Measurements from ENCODE around the gene PCAT7. TPM values are rescaled to one million over a fixed set of nuclear protein-coding genes. Genes with fewer than 3 reads are reported as not detected.
A peak's percentile ranks its signal among the peaks of the same experiment; 100 is the strongest.
"Not testable (repeated sequence)": the region's sequence is repeated elsewhere in the genome, so short reads cannot be mapped to it uniquely, and the experiment has no call there.

Gene PCAT7
- total RNA-seq, 2 donors from 2014 or later = not detected

- no peaks in the 10 kb centered on the region for H3K36me3 Mint-ChIP-seq
- H3K9me3 Mint-ChIP-seq = no peaks in the 10 kb centered on the region
- H3K27ac Mint-ChIP-seq = no peak overlapping the region
- ATAC-seq (no peak), DNase-seq (ENCODE audit: low spot score in 2 of 2) (no peak)
Measured at GRCh38 chr9:94588681-94589080, 33.8 kb downstream of the PCAT7 start.

- not testable (repeated sequence) for DNase-seq (ENCODE audit: low spot score in 2 of 2); H3K9me3 Mint-ChIP-seq; H3K27ac Mint-ChIP-seq; H3K36me3 Mint-ChIP-seq; ATAC-seq
Measured at GRCh38 chr9:94591046-94591545, 36.2 kb downstream of the PCAT7 start.

GRCh38 chr9:94591876-94592275, 37.0 kb downstream of the PCAT7 start:
- Mint-ChIP-seq H3K9me3 (no peaks in the 10 kb centered on the region), H3K27ac (no peak overlapping the region)
- no peak for ATAC-seq

GRCh38 chr9:94592683-94593082, 37.8 kb downstream of the PCAT7 start:
- not testable (repeated sequence) for ATAC-seq; H3K36me3 Mint-ChIP-seq; DNase-seq (ENCODE audit: low spot score in 2 of 2); H3K27ac Mint-ChIP-seq; H3K9me3 Mint-ChIP-seq

More at GRCh38 chr9:94591876-94592275, 37.0 kb downstream of the PCAT7 start:
- DNase-seq (ENCODE audit: low spot score in 2 of 2) = no peak
- no peaks in the 10 kb centered on the region for H3K36me3 Mint-ChIP-seq

GRCh38 chr9:94593459-94594345, 38.8 kb downstream of the PCAT7 start, which contains the start of gene FBP2:
FBP2 (minus strand) TSS chr9:94593824; CDS start chr9:94593726, 98 bp downstream.
- ATAC-seq (no peak), DNase-seq (ENCODE audit: low spot score in 2 of 2) (peak in 1 of 2 donors; percentile 42)
- H3K36me3 Mint-ChIP-seq = no peaks in the 10 kb centered on the region
- H3K9me3 Mint-ChIP-seq = no peaks in the 10 kb centered on the region
- no peak within 1 kb of the TSS for H3K27ac Mint-ChIP-seq

GRCh38 chr9:94599102-94599501, 44.2 kb downstream of the PCAT7 start:
- H3K36me3 Mint-ChIP-seq = no peaks in the 10 kb centered on the region
- peak in 1 of 2 donors; percentile 26 for DNase-seq (ENCODE audit: low spot score in 2 of 2)
- no peak overlapping the region for H3K27ac Mint-ChIP-seq
- ATAC-seq = no peak
- no peaks in the 10 kb centered on the region for H3K9me3 Mint-ChIP-seq

- DNase-seq (ENCODE audit: low spot score in 2 of 2) (peak in 1 of 2 donors; percentile 38), ATAC-seq (no peak)
- Mint-ChIP-seq H3K36me3 (no peaks in the 10 kb centered on the region), H3K27ac (no peak overlapping the region), H3K9me3 (no peaks in the 10 kb centered on the region)
Measured at GRCh38 chr9:94600258-94600657, 45.4 kb downstream of the PCAT7 start.

- DNase-seq (ENCODE audit: low spot score in 2 of 2) (peak in 1 of 2 donors; percentile 14), ATAC-seq (no peak)
- H3K36me3 Mint-ChIP-seq = no peaks in the 10 kb centered on the region
- no peak overlapping the region for H3K27ac Mint-ChIP-seq
- H3K9me3 Mint-ChIP-seq = no peaks in the 10 kb centered on the region
Measured at GRCh38 chr9:94600715-94601114, 45.8 kb downstream of the PCAT7 start.

GRCh38 chr9:94602666-94603065, 47.8 kb downstream of the PCAT7 start:
- no peak for DNase-seq (ENCODE audit: low spot score in 2 of 2)
- no peak for ATAC-seq
- Mint-ChIP-seq H3K36me3 (no peaks in the 10 kb centered on the region), H3K27ac (no peak overlapping the region), H3K9me3 (no peaks in the 10 kb centered on the region)

GRCh38 chr9:94603259-94604160, 48.6 kb downstream of the PCAT7 start:
- Mint-ChIP-seq H3K36me3 (no peaks in the 10 kb centered on the region), H3K9me3 (no peaks in the 10 kb centered on the region), H3K27ac (no peak overlapping the region)
- ATAC-seq (peak; percentile 83 to 84), DNase-seq (ENCODE audit: low spot score in 2 of 2) (peak; percentile 65 to 79)

GRCh38 chr9:94606646-94607422, 52.0 kb downstream of the PCAT7 start:
- Mint-ChIP-seq H3K9me3 (no peaks in the 10 kb centered on the region), H3K27ac (no peak overlapping the region), H3K36me3 (no peaks in the 10 kb centered on the region)
- ATAC-seq (no peak), DNase-seq (ENCODE audit: low spot score in 2 of 2) (no peak)

GRCh38 chr9:94607423-94607691, 52.5 kb downstream of the PCAT7 start:
- no peak for ATAC-seq
- Mint-ChIP-seq H3K9me3 (no peaks in the 10 kb centered on the region), H3K36me3 (no peaks in the 10 kb centered on the region), H3K27ac (no peak overlapping the region)
- no peak for DNase-seq (ENCODE audit: low spot score in 2 of 2)

GRCh38 chr9:94610181-94610606, 55.3 kb downstream of the PCAT7 start:
- Mint-ChIP-seq H3K27ac (no peak overlapping the region), H3K36me3 (no peaks in the 10 kb centered on the region), H3K9me3 (no peaks in the 10 kb centered on the region)
- DNase-seq (ENCODE audit: low spot score in 2 of 2) (no peak), ATAC-seq (no peak)

- Mint-ChIP-seq H3K27ac (peak overlapping the region in 1 of 2 donors; percentile 61), H3K36me3 (no peaks in the 10 kb centered on the region), H3K9me3 (no peaks in the 10 kb centered on the region)
- ATAC-seq (peak; percentile 90 to 95), DNase-seq (ENCODE audit: low spot score in 2 of 2) (peak; percentile 50 to 60)
Measured at GRCh38 chr9:94611638-94612068, 56.8 kb downstream of the PCAT7 start.

- H3K27ac Mint-ChIP-seq = peak overlapping the region in 1 of 2 donors; percentile 61
- no peaks in the 10 kb centered on the region for H3K9me3 Mint-ChIP-seq
- no peak for DNase-seq (ENCODE audit: low spot score in 2 of 2)
- peak in 1 of 2 donors; percentile 49 for ATAC-seq
- no peaks in the 10 kb centered on the region for H3K36me3 Mint-ChIP-seq
Measured at GRCh38 chr9:94612071-94612470, 57.2 kb downstream of the PCAT7 start.

GRCh38 chr9:94613003-94613402, 58.1 kb downstream of the PCAT7 start:
- no peak overlapping the region for H3K27ac Mint-ChIP-seq
- no peak for ATAC-seq

More at GRCh38 chr9:94613003-94613402, 58.1 kb downstream of the PCAT7 start:
- no peaks in the 10 kb centered on the region for H3K36me3 Mint-ChIP-seq
- no peaks in the 10 kb centered on the region for H3K9me3 Mint-ChIP-seq
- no peak for DNase-seq (ENCODE audit: low spot score in 2 of 2)

All from activated naive CD4-positive, alpha-beta T cell treated with anti-CD3 and anti-CD28 coated beads, Interleukin-2, amount 50 U/mL, for 72 hours (primary cell).